NCI-H1092 (cell line): Measurements from ENCODE around the gene PTPN13.
"Not testable (repeated sequence)": the region's sequence is repeated elsewhere in the genome, so short reads cannot be mapped to it uniquely, and the experiment has no call there.

Source experiments
- DNase-seq: peaks from one replicate; lab custom pipeline; 2025; lab: John Stamatoyannopoulos, UW

Gene PTPN13

DNA sequence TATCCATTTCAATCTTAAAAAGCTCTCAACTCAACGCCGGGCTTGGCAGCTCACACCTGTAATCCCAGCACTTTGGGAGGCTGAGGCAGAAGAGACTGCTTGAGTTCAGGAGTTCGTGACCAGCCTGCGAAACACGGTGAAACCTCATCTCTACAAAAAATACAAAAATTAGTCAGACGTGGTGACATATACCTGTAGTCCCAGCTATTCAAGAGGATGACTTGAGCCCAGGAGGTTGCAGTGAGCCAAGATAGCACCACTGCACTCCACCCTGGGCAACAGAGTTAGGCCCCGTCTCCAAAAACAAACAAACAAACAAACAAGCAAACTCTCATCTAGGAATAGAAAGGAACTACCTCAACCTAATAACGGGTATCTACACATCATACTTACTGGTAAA lies 50.8 kb downstream of the PTPN13 start:
- DNase-seq: no peak

- DNase-seq: no peak
Observed at GRCh38 chr4:86652332-86652932, 58.3 kb downstream of the PTPN13 start.

DNA sequence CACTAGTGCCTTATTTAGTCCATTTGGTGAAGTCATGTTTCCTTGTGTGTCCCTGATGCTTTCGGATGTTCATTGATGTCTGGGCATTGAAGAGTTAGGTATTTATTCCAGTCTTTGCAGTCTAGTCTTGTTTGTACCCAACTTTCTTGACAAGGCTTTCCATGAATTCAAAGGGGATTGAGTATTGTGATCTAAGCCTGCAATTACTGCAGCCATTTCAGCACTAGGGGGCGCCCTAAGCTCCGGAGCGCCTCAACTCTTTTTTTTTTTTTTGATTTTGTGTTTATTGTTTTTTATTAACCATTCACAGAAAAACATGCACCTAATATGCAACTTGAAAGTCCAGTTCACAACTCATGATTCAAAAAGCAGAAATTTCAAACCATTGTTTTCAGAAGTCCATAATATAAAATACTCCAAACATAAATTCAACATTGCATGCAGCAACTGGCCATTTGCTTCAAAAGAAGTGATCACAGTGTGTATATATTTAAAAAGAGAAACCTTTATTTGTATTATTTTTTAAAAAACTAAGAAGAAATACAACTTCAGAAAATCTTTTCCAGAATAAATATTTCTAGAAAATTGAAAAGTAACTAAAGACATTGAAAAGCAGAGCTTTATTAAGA lies 59.2 kb downstream of the PTPN13 start:
- DNase-seq: no peak

DNA sequence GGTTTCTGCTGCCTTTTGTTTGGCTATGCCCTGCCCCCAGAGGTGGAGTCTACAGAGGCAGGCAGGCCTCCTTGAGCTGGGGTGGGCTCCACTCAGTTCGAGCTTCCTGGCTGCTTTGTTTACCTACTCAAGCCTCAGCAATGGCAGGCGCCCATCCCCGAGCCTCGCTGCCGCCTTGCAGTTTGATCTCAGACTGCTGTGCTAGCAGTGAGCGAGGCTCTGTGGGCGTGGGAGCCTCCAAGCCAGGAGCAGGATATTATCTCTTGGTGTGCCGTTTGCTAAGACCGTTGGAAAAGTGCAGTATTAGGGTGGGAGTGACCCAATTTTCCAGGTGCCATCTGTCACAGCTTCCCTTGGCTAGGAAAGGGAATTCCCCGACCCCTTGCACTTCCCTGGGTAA lies 62.7 kb downstream of the PTPN13 start:
- not testable (repeated sequence) for DNase-seq

- DNase-seq: no peak
Observed at GRCh38 chr4:86657382-86657781, 63.3 kb downstream of the PTPN13 start.

DNA sequence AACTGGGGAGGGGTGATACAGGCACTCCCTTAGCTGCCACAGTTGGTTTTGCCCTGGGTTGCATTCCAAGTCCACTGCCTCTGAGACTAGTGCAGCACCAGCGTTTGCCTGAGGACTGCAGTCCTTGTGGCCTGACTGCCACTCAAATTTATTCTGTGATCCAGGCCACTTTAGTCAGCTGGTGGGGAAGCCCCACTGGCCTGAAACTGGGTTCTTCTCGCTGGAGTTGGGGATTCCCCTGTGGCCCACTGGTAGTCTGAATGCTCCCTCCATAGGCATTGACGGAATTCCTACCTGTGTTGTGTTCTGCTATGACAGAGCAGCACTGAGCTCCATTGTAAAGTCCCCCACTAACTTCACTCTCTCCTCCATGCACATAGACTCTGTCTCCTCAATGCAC lies 63.8 kb downstream of the PTPN13 start:
- DNase-seq: no peak

- DNase-seq: no peak
Observed at GRCh38 chr4:86660401-86660800, 66.3 kb downstream of the PTPN13 start.

DNA sequence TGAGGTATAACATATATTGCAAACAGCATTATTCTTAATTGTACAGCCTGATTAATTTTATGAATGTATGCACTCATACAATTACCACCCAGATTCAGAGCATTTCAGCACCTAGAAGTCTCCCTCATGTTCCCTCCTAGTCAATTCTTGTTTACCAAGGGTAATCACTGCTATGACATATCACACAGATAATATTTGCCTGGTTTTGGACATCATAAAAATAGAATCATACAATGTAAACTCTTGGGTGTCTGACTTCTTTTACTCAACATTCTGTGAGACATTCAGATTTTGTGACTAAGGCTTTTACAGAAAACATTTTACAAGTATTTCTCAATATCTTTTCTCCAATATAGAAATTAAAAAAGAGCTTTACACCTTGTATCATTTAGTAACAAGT lies 66.9 kb downstream of the PTPN13 start:
- DNase-seq: no peak

DNA sequence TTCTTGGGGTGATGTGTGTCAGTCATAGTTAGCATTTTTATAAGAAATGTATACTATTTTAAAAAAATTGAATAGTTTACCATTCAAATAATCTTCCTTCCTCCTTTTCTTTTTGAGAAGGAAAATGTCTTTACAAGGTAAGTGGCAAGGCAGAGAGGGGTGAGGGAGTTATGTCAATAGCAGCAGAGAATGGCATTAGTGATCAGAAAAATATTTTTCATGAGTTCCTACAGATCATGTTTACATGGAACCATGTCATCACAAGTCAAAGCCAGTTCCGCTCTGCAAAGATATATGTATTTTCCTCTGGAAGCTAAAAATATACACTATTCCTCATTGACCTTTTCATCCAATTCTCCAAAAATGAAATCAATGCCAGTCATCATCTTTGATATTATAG lies 67.3 kb downstream of the PTPN13 start:
- no peak for DNase-seq

- DNase-seq: no peak
Observed at GRCh38 chr4:86664959-86665358, 70.8 kb downstream of the PTPN13 start.

- no peak for DNase-seq
Observed at GRCh38 chr4:86670298-86670697, 76.2 kb downstream of the PTPN13 start.

GRCh38 chr4:86670756-86671155 lies 76.6 kb downstream of the PTPN13 start:
- DNase-seq: no peak

GRCh38 chr4:86675548-86675947 lies 81.4 kb downstream of the PTPN13 start:
- no peak for DNase-seq

DNA sequence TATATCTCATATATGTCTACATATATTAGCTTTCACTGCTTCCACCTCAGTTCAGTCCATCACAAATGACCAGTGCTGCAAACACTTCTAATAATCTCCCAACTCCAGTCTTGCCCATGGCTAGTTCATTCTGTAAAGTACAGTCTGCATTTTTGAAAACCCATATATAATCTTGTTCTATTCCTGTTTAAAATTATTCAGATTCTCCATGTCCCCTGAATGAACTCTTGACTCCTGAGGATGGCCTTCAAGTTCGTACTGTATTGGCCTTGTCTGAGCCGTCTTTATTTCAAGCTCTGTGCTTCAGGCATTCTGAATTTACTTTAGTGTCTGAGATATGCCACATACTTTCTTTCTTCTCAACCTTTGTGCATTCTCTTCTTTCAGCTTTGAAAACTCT lies 84.7 kb downstream of the PTPN13 start:
- no peak for DNase-seq

DNA sequence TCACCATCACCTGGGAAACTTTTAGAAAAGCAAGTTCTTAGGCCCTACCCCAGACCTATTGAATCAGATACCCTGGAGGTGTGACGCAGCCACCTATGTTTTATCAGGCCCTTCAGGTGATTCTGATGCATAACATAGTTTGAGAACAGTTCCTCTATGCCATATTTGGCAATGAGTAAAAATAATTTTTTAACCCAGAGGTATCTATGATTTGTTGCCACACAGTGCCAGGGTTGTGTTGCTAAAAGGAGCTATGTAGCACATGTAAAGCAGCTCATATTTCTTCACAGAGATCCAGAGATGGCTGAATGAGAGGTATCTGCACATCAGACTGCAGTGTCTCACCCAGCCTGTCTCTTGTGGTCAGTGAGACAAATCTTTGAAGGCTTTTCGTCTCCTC lies 85.3 kb downstream of the PTPN13 start:
- no peak for DNase-seq

GRCh38 chr4:86683167-86683566 lies 89.1 kb downstream of the PTPN13 start:
- DNase-seq: no peak

GRCh38 chr4:86683983-86684382 lies 89.9 kb downstream of the PTPN13 start:
- no peak for DNase-seq

DNA sequence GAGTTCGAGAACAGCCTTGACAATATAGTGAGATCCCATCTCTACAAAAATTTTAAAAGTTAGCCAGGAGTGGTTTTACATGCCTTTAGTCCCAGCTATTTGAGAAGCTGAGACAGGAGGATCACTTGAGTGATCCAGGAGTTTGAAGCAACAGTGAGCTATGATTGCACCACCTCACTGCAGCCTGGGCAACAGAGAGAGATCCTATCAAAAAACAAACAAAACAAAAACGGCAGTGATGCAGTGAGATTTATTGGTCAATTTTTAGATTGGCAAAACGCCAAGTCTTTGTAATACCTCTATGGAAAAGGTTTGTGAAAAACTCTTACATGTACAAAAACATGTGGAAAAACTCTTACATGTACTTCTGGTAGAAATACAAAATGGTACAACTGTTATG lies 91.3 kb downstream of the PTPN13 start:
- DNase-seq: no peak

DNA sequence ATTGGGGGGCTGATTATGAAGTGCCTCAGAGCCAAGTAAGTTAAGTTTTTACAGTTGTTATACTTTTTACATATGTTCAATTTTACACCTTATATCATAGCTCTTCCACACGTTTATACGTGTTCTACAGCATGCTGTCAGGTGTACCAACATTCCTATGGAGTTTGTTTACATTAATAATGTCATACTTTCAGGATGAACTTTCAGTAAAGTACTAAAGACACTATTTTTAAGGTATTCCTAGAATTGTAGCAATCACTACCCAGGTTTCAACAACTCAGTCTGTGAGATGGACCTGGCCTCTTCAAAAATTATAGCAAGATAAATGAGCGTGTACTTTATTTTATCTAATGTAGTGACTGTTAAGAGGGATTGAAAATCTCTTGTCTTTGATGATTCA lies 92.6 kb downstream of the PTPN13 start:
- no peak for DNase-seq

GRCh38 chr4:86688026-86688425 lies 93.9 kb downstream of the PTPN13 start:
- no peak for DNase-seq

GRCh38 chr4:86704601-86705000 lies 110.5 kb downstream of the PTPN13 start:
- no peak for DNase-seq

DNA sequence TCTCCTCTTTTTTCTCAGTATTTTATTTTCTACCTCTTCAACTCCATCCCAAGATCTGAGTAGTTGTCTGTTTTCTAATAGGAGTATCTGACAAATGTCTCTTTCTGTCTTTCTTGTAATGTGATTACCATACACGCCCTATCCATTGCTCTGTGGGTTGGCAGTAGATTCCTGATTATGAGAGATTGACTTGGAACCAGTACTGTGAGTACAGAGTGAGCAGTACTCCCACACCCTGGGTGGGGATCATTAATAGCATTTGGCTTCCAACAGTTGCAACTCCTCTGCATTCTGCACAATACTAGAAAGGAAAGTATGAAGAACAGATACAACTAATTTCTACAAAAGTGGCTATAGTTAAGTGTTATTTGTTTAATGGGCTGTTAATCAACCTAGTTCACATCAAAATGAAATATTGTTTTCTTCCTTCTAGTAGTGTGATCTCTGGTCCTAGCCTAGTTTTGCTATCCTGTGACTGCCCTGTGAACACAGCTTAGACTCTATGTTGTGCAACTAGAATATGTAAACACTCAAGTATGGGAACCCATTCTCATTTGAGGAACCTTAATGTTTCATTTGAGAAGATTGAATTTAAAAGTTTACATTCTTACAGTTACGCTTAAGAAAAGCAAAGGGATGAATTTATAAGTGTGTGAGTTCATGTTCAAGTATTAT lies 112.9 kb downstream of the PTPN13 start:
- no peak for DNase-seq

GRCh38 chr4:86717651-86718050 lies 123.5 kb downstream of the PTPN13 start:
- no peak for DNase-seq

GRCh38 chr4:86718152-86718551 lies 124.0 kb downstream of the PTPN13 start:
- no peak for DNase-seq
